ENCODE measurements around the gene TRIM47. TPM values are rescaled to one million over a fixed set of nuclear protein-coding genes. Genes with fewer than 3 reads are reported as not detected.
A peak's percentile ranks its signal among the peaks of the same experiment; 100 is the strongest.

The TRIM47 gene
- total and polyA plus RNA-seq, 2 of the 13 experiments (the other 11 are each of a cell fraction or from before 2014, with no cell fraction given): 33.5 to 82.0 TPM

DNA sequence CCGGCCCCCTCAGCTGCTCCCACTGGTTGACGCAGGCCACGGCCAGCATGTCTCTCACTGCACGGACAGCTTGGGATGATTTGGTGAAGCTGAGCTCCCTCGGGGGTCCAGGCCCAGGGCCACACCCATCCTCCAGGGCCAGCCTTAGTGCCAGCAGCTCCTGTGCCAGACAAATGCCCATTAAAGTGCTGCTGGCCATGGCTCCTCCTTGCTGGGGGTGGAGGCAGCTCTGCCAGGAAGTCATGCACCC, 2.5 kb downstream of the TRIM47 start:
- in situ Hi-C loops (cut with HindIII; ENCODE audit: extremely low pct_ligation_motif_present, low pct_unique_long_range_greater_than_20kb) (no loop called here), intact Hi-C loops (cut with micrococcal nuclease; ENCODE audit: unreplicated experiment) (loop anchor here (1.0 to 2.0 kb wide), 2 partner anchors 15 to 21 kb away; partner anchors contain the start of gene WBP2)
- Histone ChIP-seq H3K4me3 (replicated peaks in 1 of 3; ENCODE audit: insufficient read depth in 1 of 3, low read depth in 2 of 3, low read length in 3 of 3) (peak overlapping the region; percentile 71 to 84 (median 84); a peak in 5 of 6 replicates), H3K79me2 (ENCODE audit: insufficient read depth, low read length) (peaks cover 22% of the 10 kb centered on the region), H3K4me2 (ENCODE audit: low read depth, low read length) (peak overlapping the region; percentile 98), H3K9me3 (ENCODE audit: low read length) (no peaks in the 10 kb centered on the region), H3K4me1 (ENCODE audit: insufficient read depth, low read length) (peaks cover 63% of the 10 kb centered on the region), H2AFZ (ENCODE audit: low read length) (no peak overlapping the region), H3K9ac (ENCODE audit: insufficient read depth, low read depth, low read length) (peak overlapping the region; percentile 97), H3K27ac (ENCODE audit: extremely low read length, insufficient read depth, low read length) (peak overlapping the region; percentile 99), H3K36me3 (replicated peaks in 1 of 2; ENCODE audit: control insufficient read depth in 1 of 2, insufficient read depth in 2 of 2, low read length in 2 of 2) (peaks cover 3 to 18% of the 10 kb centered on the region in 2 experiments; a peak in 4 of 5 replicates), H4K20me1 (ENCODE audit: insufficient read depth, low read length) (no peaks in the 10 kb centered on the region; the same call in 1 of the 2 replicates), H3K27me3 (ENCODE audit: control insufficient read depth in 1 of 2, insufficient read depth in 2 of 2, low read length in 2 of 2) (no peaks in the 10 kb centered on the region)
- 100% methylated on average over 3 of the region's 5 CpGs for WGBS (ENCODE audit: low lambda C conversion rate)
- no peak for ATAC-seq
- CTCF ChIA-PET (ENCODE audit: low intra/inter-chr PET ratio, low total read pairs): interaction anchor here (1.1 to 1.7 kb wide), 4 partner anchors 16 to 28 kb away, joined by 3 to 5 read pairs (median 4); partner anchors contain the start of gene TRIM65
- no TSS peak for BruUV-seq (replicated peaks)
- no peak for FAIRE-seq
- POLR2A ChIA-PET: interaction anchor here (0.6 to 13.8 kb wide), 29 partner anchors 9 to 687 kb away, joined by 3 to 454 read pairs (median 7); partner anchors contain the start of genes ACOX1, CDK3, FBF1 and GALK1
- DNase-seq (ENCODE audit: low spot score): no peak
- TF ChIP-seq ZNF367 (CRISPR knock-in tag; IDR thresholded peaks at IDR 0.05; ENCODE audit: borderline replicate concordance) (0 out of 2 replicates have a peak, but pooled peaks have one; percentile 62), NFKBIZ (CRISPR knock-in tag; IDR thresholded peaks at IDR 0.05) (no peak), AGO2 (optimal IDR thresholded peaks at IDR 0.05; ENCODE audit: low read depth, low read length) (peak; percentile 96), AGO1 (IDR thresholded peaks at IDR 0.05; ENCODE audit: low read depth, low read length, poor library complexity, severe bottlenecking) (peak; percentile 89), ARNT2 (CRISPR knock-in tag; IDR thresholded peaks at IDR 0.05; ENCODE audit: low read depth) (peak; percentile 12; the same call in 1 of the 2 replicates), NAIF1 (CRISPR knock-in tag; IDR thresholded peaks at IDR 0.05; ENCODE audit: borderline replicate concordance) (no peak), HIVEP1 (CRISPR knock-in tag; IDR thresholded peaks at IDR 0.05) (no peak), ZNF431 (CRISPR knock-in tag; IDR thresholded peaks at IDR 0.05; ENCODE audit: borderline replicate concordance, low read depth) (no peak), ZNF281 (CRISPR knock-in tag; IDR thresholded peaks at IDR 0.05; ENCODE audit: borderline replicate concordance) (0 out of 2 replicates have a peak, but pooled peaks have one; percentile 46), ZNF790 (CRISPR knock-in tag; IDR thresholded peaks at IDR 0.05; ENCODE audit: borderline replicate concordance) (0 out of 2 replicates have a peak, but pooled peaks have one; percentile 7), STAT5B (CRISPR knock-in tag; IDR thresholded peaks at IDR 0.05) (peak; percentile 76; the same call in 1 of the 2 replicates), ZBTB1 (CRISPR knock-in tag; IDR thresholded peaks at IDR 0.05; ENCODE audit: borderline replicate concordance) (peak; percentile 77; the same call in 1 of the 2 replicates), ZNF513 (CRISPR knock-in tag; conservative IDR thresholded peaks at IDR 0.05) (0 out of 2 replicates have a peak, but pooled peaks have one; percentile 9), ZNF557 (CRISPR knock-in tag; IDR thresholded peaks at IDR 0.05) (peak; percentile 46; the same call in 1 of the 2 replicates), ZNF672 (CRISPR knock-in tag; IDR thresholded peaks at IDR 0.05) (0 out of 2 replicates have a peak, but pooled peaks have one; percentile 6)
- TF ChIP-seq, protein P1, sequence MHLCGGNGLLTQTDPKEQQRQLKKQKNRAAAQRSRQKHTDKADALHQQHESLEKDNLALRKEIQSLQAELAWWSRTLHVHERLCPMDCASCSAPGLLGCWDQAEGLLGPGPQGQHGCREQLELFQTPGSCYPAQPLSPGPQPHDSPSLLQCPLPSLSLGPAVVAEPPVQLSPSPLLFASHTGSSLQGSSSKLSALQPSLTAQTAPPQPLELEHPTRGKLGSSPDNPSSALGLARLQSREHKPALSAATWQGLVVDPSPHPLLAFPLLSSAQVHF (CRISPR knock-in tag; IDR thresholded peaks at IDR 0.05): 0 out of 2 replicates have a peak, but pooled peaks have one; percentile 28
- TF ChIP-seq, protein P2, sequence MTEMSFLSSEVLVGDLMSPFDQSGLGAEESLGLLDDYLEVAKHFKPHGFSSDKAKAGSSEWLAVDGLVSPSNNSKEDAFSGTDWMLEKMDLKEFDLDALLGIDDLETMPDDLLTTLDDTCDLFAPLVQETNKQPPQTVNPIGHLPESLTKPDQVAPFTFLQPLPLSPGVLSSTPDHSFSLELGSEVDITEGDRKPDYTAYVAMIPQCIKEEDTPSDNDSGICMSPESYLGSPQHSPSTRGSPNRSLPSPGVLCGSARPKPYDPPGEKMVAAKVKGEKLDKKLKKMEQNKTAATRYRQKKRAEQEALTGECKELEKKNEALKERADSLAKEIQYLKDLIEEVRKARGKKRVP (CRISPR knock-in tag; IDR thresholded peaks at IDR 0.05): no peak
- TF ChIP-seq, protein P3, sequence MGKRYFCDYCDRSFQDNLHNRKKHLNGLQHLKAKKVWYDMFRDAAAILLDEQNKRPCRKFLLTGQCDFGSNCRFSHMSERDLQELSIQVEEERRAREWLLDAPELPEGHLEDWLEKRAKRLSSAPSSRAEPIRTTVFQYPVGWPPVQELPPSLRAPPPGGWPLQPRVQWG (CRISPR knock-in tag; IDR thresholded peaks at IDR 0.05; ENCODE audit: borderline replicate concordance, low read depth): no peak

Measured in HepG2 (cell line).